Fibroblast of skin of right biceps (primary cell): ENCODE results near the gene FGD5.
A peak's percentile ranks its signal among the peaks of the same experiment; 100 is the strongest.
"Not testable (repeated sequence)": the region's sequence is repeated elsewhere in the genome, so short reads cannot be mapped to it uniquely, and the experiment has no call there.

ENCODE experiments used
- DNase-seq: peaks from one replicate; pipeline ENCODE4 v3.0.0-alpha.2; 2013

The FGD5 gene

DNA sequence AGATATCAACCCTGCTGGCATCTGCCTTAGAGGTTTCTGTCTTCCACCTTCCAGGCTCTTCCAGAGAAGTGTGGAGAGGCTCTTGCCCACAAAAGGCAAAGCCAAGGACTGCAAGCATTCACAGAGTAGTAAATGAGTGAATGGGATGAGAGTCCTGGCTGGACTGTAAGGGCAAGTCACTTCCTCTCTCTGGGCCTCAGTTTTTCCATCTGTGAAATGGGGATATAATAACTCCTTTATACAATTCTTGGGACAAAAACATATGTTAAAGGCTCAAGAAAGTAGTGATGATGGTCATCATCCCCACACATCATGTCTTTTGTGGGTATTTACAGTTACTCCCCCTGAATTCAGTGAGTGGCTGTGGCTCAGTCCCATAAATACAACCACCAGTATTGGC, 10.7 kb upstream of the FGD5 start:
- no peak for DNase-seq

DNA sequence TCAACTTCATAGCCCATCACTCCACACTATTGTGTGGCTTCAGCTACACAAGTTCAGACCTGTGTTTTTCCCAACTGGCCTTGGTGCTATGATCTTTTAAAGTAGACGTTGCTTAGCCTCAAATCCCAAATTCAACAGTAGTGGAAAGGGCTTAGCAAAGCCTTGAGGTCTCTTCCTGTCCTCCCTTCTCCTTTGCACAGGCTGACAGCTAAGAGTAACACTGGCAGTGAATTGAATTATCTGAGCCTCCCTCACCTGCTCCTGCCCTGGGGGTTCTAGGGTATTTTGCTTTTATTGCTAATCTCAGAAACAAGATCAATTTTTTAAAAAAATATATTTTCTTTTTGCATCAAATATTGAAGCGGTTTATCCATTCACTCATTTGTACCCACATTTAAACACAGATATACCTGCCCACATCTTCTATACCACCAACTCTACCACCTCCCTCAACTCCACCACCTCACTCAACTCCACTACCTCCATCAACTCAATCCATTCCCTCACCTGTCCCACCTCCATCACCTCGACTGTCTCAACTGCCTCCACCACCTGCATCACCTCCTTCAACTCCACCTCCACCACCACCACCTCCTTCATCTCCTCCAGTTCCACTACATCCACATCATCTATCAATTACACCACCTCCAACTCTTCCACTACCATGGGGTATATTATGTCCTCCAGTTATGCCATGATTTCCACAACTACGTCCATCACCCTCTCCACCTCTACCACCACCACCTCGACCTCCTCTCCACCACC, 10.1 kb upstream of the FGD5 start:
- no peak for DNase-seq

DNA sequence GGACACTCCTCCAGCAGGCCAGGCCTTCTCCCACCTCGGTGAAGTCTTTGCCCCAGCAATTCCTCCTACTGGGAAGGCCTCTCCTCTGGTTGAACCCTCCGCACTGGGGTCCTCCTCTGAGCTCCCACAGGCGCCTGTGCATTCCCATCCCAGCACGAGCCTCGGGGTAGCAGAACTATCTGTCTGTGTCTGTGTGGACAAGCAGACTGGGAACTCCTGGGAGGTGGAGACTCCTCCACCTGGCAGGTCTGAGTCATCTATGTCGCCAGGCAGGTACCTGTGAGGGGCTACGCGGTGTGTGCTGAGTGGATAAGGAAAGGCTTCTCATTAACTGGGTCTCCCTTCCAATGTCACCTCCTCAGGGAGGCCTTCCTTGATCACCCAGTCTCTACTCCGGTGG, 9.2 kb upstream of the FGD5 start:
- DNase-seq, result not testable (repeated sequence)

DNA sequence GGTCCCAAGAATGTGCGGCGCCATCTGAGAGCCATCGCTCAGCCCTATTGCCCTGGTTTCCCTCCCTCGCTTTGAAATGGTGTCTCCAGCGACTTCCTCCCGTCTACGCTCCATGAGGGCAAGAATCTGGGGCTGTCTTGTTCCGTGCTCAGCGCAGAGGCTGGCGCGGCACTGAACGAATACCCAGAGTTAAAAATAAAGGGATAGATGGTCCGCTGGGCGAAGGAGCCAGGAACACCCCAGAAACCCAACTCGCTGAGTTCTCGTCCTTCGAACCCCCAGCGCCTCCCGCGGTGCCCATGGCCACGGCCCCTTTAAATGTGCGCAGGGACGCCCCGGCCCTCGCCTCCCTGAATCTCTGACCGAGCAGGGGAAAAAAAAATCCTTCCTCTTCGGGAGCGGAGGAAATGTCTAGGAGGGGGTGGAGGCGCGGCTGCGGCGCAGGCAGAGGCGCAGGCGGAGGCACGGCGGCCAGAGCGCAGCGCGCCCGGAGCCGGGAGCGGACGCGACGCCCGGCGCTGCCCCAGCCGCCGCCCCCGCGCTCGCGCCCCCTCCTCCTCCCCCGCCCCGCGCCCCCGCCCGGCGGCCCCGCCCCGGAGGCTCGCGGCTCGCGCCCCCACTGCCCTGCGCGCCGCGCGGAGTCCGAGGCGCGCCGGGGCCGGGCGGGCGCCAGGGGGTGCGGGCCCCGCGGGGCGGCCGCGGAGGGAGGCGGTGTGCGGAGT, 8.5 kb upstream of the FGD5 start:
- DNase-seq, result peak; percentile 8

DNA sequence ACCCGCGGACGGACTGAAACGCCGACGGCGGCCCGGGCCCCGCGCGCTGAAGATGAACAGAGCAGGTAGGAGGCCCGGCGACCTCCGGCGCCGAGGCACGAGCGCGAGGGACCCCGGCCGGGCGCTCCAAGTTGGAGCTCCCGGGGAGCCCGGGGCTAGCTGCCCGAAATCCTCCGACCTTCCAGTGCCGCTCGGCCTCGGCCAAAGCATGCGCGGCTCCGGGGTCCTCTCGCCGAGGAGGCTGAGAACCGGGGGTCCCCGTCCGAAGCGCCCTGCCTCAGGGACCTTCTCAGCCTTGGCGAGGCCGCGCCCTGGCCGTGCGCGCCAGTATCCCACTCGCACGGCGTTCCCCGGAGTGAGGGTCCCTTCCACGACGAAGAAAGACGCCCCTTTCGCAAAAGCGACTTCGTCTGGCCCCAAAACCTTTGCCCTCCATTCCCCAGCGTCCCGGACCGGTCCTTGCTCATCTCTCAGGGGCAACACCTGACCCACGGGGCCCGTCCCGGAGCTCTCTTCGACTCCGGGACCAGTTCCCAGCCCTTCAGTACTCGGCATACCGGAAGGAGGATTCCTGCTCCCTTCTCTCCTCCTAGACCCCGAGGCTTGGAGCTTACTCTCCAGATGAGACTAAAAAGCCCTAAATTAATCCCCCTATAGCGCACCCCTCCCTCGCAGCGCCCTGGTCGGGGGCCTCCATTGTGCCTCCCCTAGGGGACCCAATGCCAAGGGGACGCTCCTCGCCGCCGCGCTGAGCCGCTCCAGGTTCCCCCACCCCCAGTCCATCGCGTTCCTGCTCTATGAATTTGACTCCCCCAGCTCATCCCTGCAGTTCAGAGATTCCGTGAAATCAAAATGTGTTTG, 7.7 kb upstream of the FGD5 start:
- no peak for DNase-seq

DNA sequence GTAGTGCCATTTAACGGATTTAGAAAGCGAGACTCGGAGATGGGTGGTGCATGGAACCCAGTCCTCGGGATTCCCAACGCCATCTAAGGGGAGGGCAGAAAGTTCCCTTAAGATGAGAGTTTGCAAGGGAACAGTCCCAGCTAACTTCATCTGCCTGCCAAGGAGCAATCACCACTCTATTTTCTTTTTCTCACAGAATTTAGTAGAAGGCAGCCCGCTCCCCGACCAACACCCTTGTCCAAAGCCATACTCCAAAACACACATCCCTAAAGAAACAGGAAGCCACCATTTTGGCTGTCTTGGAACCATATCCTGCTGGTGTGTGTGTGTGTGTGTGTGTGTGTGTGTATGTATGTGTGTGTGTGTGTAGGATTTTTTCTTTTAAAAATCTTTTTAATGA, 7.1 kb upstream of the FGD5 start:
- no peak for DNase-seq

DNA sequence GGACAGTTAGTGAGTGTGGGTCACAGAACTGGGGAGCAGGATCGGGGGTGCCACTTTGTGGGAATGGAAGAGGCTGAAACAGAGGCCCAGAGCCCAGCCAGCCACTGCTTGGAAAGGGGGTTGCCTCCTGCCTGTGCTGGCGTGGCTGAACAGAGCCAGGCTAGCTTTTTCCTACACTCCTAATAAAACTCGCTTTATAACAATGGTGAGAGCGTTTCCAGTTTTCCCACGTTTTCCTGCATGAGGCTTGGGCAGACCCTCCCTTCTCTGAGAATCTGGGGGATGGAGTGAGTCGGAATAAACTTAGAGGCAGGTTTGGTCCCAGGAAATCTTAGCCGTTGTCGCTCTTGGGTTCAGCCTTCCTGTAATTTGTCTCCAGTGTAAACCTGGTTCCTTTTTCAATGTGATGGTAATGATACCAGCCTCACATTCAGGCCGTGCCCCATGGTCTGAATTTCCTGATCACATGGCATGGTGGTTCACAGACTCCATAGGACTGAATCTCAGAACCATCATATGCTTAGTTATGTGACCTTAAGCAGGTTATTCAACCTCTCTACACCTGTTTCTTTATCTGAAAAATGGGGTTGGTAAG, 6.5 kb upstream of the FGD5 start:
- DNase-seq, result no peak

DNA sequence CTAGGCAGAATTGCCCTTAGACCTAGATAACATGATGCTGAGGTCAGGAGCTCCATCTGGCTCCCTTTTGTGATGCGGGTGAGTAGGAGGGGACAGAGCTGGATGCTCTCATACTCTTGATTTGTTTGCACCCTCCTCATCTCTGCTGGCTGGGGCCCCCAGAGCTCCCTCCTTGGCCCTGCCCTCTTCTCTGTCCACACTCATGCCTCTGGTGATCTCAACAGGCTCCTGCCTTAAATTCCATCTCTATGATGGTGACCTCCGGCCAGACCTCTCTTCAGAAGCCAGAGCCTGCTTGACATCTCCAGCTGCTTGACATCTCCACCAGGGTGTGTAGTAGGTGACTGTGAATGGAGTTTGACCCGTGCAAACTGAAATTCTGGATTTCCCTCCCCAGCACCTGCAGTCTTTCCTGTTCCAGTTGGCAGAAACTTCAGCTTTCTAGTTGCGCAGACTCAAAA, 4.3 kb upstream of the FGD5 start:
- no peak for DNase-seq

DNA sequence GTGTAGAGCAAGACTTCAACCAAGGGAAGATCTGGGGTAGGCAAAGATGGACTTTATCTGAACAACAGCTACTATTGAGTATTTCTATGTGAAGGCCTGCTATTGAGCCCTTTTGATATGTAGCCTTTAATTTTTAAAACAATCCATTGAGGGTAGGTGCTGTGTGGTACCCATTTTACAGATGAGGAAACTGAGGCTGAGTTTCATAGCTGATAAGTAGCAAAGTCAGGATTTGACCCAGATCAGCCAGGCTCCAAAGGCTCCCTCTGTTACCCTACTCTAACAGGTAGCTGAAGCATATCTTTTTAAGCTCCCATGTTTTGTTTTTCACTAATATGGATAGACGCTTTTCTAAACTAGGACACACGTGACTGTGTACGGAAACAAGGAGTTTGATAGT, 2.4 kb upstream of the FGD5 start:
- no peak for DNase-seq

DNA sequence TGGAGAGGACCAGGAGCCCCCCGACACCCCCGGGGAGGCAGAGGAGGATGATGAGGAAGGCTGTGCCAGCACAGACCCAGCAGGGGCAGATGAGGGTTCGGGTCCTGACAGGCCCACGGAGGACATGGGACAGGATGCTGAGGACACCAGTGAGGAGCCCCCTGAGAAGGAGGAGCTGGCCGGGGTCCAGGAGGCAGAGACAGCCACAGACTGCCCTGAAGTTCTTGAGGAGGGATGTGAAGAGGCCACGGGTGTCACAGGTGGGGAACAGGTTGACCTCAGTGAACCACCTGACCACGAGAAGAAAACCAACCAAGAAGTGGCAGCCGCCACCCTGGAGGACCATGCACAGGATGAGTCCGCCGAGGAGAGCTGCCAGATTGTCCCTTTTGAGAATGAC, 909 bp downstream of the FGD5 start:
- DNase-seq, result no peak

DNA sequence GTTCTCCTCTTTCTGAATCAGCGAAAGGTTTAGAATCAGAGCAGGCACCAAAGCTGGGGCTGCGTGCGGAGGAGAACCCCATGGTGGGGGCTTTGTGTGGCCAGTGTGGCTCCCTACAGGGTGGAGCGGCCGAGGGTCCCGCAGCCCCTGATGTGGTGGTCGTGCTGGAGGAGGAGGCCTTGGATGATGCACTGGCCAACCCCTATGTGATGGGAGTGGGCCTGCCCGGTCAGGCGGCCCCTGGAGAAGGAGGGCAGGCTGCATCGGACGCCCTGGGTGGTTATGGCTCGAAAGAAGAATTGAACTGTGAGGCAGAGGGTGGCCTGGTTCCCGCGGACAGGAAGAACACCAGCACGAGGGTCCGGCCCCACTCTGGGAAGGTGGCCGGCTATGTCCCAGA, 1.4 kb downstream of the FGD5 start:
- no peak for DNase-seq

DNA sequence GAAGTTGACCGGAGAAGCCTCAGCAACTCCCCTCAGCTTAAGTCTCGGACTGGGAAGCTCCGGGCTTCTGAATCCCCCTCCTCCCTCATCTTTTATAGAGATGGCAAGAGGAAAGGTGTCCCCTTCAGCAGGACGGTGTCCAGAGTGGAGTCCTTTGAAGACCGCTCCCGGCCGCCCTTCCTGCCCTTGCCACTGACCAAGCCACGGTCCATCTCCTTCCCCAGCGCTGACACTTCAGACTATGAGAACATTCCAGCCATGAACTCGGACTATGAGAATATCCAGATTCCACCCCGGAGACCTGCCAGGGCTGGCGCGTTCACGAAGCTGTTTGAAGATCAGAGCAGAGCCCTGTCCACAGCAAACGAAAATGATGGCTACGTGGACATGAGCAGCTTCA, 2.4 kb downstream of the FGD5 start:
- DNase-seq, result no peak

DNA sequence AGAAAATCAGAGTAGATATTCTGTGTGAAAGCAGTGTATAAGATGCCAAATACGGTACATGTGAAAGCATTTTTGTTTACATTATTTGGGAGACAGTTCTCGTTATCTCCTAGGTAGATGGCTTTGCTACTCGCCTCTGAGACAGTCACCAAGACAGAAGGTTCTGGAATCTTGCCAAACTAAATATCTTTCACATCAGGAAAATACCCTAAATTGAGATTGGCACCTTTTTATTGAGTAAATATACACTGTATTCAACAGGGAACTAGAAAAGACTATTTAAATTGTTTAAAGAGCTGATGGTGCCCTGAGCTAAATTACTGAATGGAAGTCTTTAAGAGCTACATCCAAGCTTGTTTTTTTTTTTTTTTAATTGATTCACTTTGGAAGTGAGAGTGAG, 3.4 kb downstream of the FGD5 start:
- no peak for DNase-seq

DNA sequence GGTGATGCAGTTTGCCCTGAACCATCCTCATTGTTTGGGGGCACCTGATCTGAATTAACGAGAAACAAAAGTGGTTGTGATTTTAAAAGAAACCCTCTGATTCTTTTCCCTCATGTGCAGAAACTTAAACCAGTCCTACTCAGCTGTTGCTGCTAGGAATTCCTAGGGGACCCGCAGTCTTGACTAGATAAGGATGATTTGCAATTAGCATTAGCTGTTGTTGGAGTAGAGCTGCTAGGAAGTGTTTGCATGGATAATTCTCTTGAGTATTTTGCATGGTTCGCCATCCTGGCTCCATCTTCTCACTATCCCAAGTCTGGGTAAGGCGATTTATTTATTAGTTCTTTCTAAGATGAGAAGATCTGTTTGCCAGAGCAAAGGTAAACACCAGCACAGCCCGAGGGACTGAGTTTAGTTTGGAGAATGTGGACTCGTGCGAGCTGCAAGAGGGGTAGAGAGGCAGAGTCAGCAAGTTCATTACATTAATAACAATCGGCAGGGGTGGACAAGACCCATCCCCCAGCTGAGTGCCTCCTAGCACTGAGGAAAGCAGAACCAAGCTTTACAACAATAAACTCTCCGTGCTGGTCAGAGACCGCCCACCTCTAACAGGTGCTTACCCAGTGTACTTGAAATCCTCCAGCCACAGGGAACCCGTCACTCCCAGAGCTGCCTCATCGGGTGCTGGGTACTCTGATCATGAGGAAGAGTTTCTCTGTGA, 4.1 kb downstream of the FGD5 start:
- no peak for DNase-seq

DNA sequence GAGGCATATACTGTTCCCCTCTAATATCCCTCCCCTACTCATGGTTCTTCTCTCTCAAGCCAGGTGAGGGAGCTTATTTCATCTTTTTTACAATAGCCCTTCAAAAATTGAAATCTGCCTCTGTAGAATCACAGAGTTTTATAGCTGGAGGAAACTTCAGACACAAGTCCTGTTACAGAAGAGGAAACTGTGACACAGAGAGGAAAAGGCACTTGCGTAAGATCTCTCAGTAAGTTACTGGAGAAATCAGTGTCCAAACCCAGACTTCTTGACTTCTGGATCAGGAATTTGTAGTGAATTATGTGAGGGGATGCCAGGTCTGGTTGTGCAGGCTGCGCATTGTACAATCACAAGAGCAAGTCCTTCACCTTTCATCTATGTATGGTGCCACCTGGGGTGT, 4.6 kb downstream of the FGD5 start:
- DNase-seq, result no peak

DNA sequence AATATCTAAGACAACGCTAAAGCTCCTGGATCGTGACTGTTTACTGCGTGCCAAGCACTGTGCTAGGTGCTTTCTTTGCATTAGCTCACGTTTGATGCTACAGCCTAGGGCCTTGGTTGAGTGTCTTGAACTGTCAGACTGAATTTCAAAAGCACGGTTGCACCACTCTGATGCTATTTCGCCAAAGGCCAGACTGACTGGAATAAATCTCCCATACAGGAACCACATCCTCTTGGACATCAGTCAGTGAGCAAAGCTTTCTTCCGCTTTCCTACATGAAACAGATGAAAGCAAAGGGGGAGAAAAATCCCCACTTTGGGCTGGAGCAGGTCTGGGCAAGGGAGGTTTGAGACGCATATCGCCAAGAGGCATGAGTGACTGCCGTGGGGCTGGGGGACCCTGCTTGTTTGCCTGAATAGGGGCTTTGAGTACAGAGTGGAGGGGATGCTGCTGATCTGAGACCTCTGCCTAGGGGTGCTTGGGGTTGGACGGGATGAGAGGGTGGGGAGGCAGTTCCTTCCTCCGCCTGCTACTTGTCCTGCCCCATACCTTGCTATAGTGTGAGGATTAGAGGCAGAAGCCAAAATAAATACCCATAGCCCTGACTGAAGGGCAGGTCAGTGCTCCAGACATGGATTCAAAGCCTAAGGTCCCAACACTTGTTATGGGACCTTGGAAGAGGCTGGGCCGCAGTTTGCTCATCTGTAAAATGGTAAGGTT, 5.3 kb downstream of the FGD5 start:
- no peak for DNase-seq

DNA sequence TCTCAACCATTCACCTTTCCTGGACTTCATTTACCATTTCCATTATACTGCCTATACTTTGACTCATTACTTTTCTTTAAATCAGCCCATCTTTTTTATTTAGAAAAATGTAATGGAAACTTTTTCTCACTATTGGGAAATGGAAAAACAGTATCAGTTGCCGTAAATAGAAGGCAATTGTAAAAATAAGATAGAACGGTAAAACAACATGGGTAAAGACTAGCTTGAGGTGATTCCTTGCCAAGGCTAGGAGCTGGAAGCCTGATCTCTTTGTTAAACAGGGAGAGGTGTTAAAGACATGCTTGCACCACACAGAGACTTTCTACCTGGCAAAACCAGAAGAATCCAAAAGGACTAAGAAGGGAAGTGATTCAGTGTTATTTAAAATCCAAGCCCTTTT, 5.9 kb downstream of the FGD5 start:
- DNase-seq, result no peak

DNA sequence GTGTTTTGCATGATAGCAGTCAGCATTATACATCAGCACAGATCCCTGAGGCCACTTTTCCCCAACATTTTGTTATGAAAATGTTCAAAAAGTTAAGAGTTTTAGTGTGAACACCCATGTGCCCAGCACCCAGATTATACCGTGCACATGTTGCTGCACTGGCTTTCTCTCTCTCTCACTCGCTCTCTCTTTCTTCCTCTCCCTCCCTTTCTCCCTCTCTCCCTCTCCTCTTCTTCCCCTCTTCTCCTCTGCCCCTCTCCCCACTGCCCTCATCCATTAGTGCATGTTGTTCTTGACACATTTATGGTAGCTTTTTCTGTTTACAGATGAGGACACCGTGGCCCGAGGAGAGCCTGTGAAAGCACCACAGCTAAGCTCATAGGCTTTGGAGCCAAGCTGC, 7.3 kb downstream of the FGD5 start:
- DNase-seq, result no peak

DNA sequence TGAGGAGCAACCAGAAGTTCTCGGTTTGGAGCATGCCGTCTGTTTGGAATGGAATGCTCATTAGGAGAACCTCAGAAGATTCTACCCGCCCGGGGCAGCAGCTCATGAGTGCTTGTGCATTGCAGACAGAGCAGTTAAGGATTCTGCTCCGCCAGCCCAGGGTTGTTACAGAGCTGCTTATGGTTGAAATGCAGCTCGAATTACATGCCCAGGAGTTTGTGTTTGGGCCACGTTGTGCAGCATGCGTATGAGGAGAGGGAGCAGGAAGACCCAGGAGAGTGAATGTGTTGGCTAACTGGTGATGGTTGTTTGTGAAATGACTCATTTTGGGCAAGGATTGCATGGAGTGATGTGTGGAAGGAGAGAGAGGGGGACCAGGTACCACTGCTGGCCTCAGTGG, 9.0 kb downstream of the FGD5 start:
- peak; percentile 16 for DNase-seq

DNA sequence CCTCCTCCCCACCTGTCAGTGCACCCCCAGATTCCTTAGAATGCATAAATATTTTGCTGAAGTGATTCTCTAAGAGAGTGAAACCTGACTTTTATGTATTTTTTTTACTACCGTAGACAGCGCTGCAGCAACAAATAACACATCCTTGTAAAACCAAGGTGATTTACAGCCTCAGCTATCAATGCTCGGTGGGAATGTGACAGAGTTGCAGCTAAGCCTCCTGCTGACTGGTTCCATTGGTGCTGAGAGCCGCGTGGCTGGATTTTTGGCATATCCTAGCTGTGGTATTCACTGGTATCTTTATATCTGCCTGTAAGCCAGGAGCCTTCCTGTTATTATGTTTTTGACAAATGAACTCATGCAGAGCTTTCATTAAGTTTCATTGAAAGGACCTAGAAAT, 11.0 kb downstream of the FGD5 start:
- DNase-seq, result no peak

DNA sequence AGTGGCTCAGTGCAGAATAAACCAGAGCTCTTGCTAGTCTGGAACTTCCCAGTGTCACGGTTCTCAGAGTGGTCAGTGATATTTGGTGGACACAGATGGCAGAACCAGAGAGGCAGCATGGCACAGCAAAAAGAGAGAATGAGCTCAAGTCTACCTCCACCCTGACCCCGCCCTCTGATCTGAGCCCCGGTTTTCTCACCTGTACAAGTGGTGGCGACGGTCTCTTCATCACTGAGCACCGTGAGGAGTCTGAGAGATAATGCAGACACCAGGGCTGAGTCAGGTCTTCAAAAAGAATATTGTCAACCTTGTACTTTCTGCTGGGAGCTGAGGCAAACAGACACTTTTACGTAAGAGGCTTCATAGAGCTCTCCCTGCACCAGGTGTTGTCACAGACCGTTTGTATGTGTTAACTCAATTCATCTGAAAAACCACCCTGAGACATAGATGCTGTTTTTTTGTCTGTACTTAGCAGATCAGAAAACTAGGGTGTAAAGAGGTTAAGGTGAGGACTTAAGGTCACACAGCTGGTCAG, 13.2 kb downstream of the FGD5 start:
- DNase-seq, result no peak
